NCI-H2196 treated with DMSO at 0.1 percent for 48 hours (cell line): ENCODE data around the gene STOML2.

Source experiments
- DNase-seq: peaks from one replicate; lab custom pipeline; 2025; ENCODE audit not compliant: unreplicated experiment; lab: John Stamatoyannopoulos, UW

The STOML2 gene

DNA sequence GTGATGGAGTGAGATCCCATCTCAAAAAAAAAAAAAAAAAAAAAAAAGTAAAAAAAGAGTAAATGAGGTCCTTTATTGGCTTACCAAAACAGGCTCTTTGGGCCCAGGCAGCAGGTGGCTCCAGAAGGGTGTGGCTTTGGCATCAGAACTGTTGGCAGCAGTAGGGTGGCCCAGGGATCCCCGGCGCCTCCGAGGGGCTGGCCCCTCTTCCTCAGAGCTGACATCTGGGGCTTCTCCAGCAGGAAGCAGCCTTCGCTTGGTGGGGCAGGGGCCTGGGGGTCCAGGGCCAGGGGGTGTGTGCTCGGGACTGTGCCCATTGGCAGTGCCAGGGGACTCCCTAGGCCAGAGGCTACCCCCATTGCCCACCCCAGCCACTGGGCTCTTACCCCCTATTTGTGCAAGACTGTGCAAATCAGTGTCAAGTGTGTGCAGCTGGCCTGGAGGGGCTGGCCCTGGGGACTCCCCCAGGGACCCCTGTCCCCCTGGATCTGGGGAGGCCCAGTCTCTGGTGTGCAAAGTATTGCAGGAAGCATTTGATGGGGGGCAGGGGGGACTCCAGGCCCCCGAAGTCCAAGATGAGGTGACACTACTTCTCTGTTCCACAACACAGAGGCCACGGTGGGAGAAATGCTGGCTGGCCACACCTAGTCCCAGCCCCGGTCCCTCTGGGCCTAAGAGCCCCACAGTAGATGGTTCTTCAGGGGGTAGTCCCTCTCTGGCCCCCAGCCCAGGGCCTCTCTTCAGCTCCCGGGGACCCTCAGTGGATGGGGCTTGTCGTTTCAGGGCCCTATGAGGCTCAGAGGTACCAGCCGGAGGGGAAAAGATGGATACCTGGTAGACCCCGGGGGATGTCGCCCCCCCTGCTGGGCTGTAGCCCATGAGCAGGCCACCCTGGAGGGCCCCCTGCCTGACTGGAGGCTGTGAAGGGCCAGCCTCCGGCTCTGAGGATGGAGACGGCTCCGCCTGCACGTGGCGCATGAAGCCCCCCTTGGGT is 4.7 kb upstream of the STOML2 start:
- DNase-seq = no peak

DNA sequence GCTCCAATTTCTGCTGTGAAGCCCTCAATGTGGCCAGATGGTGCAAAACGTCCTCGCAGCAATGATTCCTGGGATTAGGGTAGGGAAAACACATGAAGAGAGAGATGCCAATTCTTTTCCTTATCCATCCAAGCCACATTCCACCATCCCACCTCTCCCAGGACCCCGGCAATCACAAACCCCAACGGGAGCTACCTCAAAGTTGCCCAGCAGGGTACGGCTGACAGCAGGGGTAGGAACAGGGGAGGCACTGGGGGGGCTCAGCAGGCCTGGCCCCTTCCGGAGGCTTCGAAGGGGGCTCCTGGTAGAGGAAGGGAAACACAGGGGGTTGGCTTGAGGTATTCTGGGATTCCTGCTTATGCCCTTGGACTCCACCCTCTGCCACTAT is 3.4 kb upstream of the STOML2 start:
- DNase-seq = no peak

- no peak for DNase-seq
Measured at GRCh38 chr9:35105571-35106342, 2.8 kb upstream of the STOML2 start.

DNA sequence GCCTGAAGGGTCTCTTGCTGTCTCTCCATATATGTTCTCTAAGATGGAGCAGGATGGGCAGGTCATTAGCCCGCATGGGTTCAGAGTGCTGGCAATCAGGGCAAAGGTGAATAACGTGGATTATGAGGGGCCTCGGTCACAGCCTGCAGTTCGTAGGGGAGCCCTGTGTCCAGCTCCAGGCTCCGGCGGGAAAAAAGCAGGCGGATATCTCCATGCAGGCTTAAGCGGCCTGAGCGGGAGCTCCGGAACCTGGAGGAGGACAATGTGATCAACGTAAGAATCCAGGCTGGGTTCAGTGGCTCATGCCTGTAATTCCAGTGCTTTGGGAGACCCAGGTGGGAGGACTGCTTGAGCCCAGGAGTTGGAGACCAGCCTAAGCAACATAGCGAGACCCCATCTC is 2.2 kb upstream of the STOML2 start:
- DNase-seq = no peak

GRCh38 chr9:35104586-35104985 is 1.7 kb upstream of the STOML2 start:
- DNase-seq = no peak

- no peak for DNase-seq
Measured at GRCh38 chr9:35103660-35104191, 795 bp upstream of the STOML2 start.

GRCh38 chr9:35102465-35102768 is 514 bp downstream of the STOML2 start:
- no peak for DNase-seq

DNA sequence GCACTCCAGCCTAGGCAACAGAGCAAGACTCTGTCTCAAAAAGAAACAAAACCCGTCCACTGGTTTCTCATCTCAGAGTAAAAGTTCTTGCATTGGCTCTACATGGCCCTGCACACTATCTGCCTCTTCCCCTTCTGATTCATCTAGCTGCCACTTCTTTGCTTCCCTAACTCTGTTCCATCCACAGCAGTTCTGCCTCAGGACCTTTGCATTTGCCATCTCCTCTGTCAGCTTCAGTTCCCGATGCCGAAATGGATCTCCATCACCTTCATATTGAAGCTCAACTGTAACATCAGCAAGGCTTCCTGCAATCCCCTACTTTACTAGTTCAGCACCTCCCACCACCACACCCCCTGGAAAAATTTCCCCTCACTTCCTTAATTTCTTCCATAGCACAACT is 5.4 kb downstream of the STOML2 start:
- DNase-seq = no peak

- peak; percentile 85 for DNase-seq
Measured at GRCh38 chr9:35096035-35096849, 6.7 kb downstream of the STOML2 start, which contains the start of gene PIGO. TSS of gene PIGO (minus strand) at chr9:35096591. CDS start at chr9:35095565, 1,026 bp downstream.

- no peak for DNase-seq
Measured at GRCh38 chr9:35091536-35091935, 11.4 kb downstream of the STOML2 start.

DNA sequence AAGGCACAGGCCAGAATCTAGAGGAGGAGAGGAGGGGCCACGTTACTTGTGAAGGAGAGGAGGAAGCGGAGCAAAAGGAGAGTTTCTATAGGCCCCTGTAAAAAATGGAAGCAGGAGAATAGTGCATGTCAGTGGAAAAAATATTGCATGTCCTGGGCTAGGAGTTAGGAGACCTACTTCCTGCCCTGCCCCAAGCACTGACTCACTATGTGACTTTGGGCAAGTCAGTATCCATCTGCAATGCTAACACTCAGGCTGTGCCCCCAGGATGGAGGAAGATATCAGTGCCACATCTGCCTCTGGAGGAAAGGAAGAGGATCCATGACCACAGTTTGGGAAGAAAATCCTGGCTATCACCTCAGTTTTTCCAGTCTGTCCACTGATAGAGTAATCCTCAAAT is 13.5 kb downstream of the STOML2 start:
- DNase-seq = no peak

DNA sequence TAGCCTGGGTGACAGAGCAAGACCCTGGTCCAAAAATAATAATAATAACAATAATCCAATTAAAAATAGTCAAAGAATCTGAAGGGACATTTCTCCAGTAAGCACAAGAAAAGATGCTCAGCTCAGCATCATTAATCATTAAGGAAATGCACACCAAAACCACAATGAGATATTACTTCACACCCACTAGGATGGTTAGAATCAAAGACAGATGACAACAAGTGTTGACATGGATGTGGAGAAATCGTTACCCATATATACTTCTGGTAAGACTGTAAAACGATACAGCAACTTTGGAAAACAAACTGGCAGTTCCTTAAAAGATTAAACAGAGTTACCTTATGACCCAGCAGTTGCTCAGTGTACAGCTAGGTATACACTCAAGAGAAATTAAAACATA is 17.9 kb downstream of the STOML2 start:
- no peak for DNase-seq

- DNase-seq = peak; percentile 82
Measured at GRCh38 chr9:35079426-35080341, 23.2 kb downstream of the STOML2 start, which contains the start of gene FANCG. TSS of gene FANCG (minus strand) at chr9:35079942. CDS start at chr9:35079524, 418 bp downstream.

DNA sequence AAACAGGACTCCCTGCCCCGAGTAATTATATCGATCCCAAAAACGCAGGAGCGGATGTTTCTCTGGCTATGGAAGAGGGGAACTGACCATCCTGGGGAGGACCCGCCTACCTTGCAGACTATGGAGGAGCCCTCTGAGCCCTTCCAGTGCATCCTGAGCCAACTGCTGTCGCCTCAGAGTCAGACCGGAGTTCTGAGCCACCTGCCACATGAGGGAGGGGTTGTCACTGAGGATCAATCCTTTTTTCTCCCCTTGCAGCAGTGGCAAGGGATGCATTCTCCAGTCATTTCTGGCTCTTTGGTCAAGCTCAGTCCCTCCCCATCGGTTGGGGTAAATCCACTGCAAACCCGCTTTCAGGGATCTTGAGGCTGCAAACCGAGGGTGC is 23.9 kb downstream of the STOML2 start:
- no peak for DNase-seq

- DNase-seq = no peak
Measured at GRCh38 chr9:35078066-35078465, 24.9 kb downstream of the STOML2 start.

- DNase-seq = no peak
Measured at GRCh38 chr9:35076848-35077247, 26.1 kb downstream of the STOML2 start.

DNA sequence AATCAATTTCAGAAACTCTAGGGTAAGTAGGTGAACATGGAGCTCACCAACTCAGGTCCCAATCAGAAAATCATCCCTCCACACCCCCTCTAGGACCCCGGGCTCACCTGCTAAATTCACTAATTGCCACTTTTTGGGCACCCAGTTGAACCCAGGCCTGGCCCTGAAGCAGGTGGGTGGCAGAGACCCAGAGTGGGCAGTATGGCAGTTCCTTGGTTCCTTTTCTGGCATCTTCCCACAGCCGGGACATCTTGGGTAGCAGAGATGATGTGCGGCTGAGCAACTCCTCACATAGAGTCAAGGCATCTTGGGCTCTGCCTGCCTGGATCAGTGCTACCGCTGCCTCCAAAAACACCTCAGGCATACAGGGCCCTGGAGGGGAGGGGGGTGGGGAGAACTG is 27.6 kb downstream of the STOML2 start:
- no peak for DNase-seq

DNA sequence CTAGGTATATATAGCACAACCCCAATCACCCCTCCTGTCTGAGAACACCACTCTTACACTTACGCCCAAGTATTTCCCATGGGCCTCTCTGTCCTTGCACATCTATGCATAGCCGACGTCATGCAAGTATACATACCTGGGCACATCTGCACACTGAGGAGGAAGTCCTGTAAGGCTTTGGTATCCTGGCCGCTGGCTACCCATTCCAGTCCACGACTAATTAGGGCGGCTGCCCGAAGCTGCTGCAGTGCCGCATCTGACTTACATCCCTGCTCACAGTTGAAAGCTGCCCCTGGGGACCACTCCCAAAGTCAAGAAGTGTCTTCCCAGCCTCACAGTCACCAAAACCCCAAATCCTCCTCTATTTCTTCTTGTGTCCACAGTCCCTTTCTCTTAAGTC is 28.1 kb downstream of the STOML2 start:
- no peak for DNase-seq

- DNase-seq = no peak
Measured at GRCh38 chr9:35074141-35074540, 28.8 kb downstream of the STOML2 start.

DNA sequence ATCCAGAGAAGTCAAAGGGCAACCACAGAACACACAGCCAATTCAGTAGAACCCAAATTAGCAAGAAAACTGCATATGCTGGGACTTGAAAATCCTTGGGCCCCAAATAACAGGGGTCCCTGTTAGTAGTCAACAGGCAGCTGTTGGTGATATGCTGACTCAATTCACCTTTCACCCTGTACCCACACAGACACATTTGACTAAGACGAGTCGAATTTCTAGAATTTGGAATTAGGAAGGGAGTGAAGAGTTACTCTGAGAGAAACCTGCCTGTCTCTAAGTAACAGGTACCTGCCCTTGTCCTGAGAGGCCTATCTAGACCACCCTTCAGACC is 29.7 kb downstream of the STOML2 start:
- no peak for DNase-seq
